Glomerular endothelial cell (primary cell): ENCODE measurements around the gene LTB. TPM values are rescaled to one million over a fixed set of nuclear protein-coding genes. Genes with fewer than 3 reads are reported as not detected.
"Not testable (repeated sequence)": the region's sequence is repeated elsewhere in the genome, so short reads cannot be mapped to it uniquely, and the experiment has no call there.

ENCODE experiments used
- DNase-seq: peaks from one replicate; pipeline ENCODE4 v3.0.0-alpha.2; 2011; ENCODE audit warnings: low read depth, low spot score; ENCODE audit errors: extremely low read depth
- total RNA-seq: library from RNA; depleted of rRNA; stranded (reverse); fragments of >200 nt; gene quantifications from 2 replicates; pipeline ENCODE4 v1.2.3, GENCODE V29; 2015

LTB gene
- total RNA-seq, 1 donor from 2014 or later: 41.8 TPM

- no peak for DNase-seq
Measured at GRCh38 chr6:31609519-31610406, 27.5 kb upstream of the LTB start.

- no peak for DNase-seq
Measured at GRCh38 chr6:31607317-31607716, 25.1 kb upstream of the LTB start.

GRCh38 chr6:31597006-31597405 is 14.8 kb upstream of the LTB start:
- no peak for DNase-seq

GRCh38 chr6:31592396-31592771 is 10.2 kb upstream of the LTB start:
- DNase-seq: no peak

- not testable (repeated sequence) for DNase-seq
Measured at GRCh38 chr6:31590691-31591090, 8.5 kb upstream of the LTB start.

- no peak for DNase-seq
Measured at GRCh38 chr6:31588871-31589650, 6.8 kb upstream of the LTB start.

GRCh38 chr6:31587791-31588777 is 5.9 kb upstream of the LTB start:
- DNase-seq: no peak

- DNase-seq: no peak
Measured at GRCh38 chr6:31586599-31587281, 4.5 kb upstream of the LTB start.

GRCh38 chr6:31586008-31586407 is 3.8 kb upstream of the LTB start, which contains the start of gene LST1:
LST1 (plus strand) TSS chr6:31586277; CDS start chr6:31587300, 1,023 bp downstream.
- no peak for DNase-seq

- DNase-seq: no peak
Measured at GRCh38 chr6:31585491-31585890, 3.3 kb upstream of the LTB start.

- no peak for DNase-seq
Measured at GRCh38 chr6:31581434-31582229, 592 bp downstream of the LTB start.

- DNase-seq: no peak
Measured at GRCh38 chr6:31580807-31581433, 1.3 kb downstream of the LTB start.

GRCh38 chr6:31580438-31580740 is 1.8 kb downstream of the LTB start:
- no peak for DNase-seq

- DNase-seq: no peak
Measured at GRCh38 chr6:31579546-31580437, 2.4 kb downstream of the LTB start.

- no peak for DNase-seq
Measured at GRCh38 chr6:31579119-31579505, 3.1 kb downstream of the LTB start.

GRCh38 chr6:31578184-31579118 is 3.8 kb downstream of the LTB start:
- DNase-seq: no peak

GRCh38 chr6:31577579-31577966 is 4.7 kb downstream of the LTB start:
- no peak for DNase-seq
